Gastroesophageal sphincter (tissue), 3 donors: ENCODE measurements around the gene MAPKBP1.

Experiments used
- CTCF ChIP-seq, 4 experiments: fragments of 200-600 bp in 2 of 4; fragments of 450-650 bp in 2 of 4; sonication (generic) in 1 of 4; IDR thresholded peaks; one replicate each; pipeline ENCODE4 v1.5.1; 2017 to 2019; ENCODE audit warnings: antibody characterized with exemption in 4 of 4, mild to moderate bottlenecking in 2 of 4, moderate library complexity in 2 of 4
- EP300 ChIP-seq: sonication (generic); formaldehyde crosslinking; IDR thresholded peaks from one replicate; pipeline ENCODE4 v1.6.1; 2017; ENCODE audit warnings: antibody characterized with exemption, mild to moderate bottlenecking
- POLR2A ChIP-seq, 2 donors: fragments of 450-650 bp; IDR thresholded peaks; one replicate each; pipeline ENCODE4 v1.6.1; 2017; ENCODE audit warnings: antibody characterized with exemption in 2 of 2, mild to moderate bottlenecking in 2 of 2, moderate library complexity in 1 of 2
- POLR2AphosphoS5 ChIP-seq: sonication (generic); formaldehyde crosslinking; IDR thresholded peaks from one replicate; pipeline ENCODE4 v1.6.1; 2017; ENCODE audit warnings: antibody characterized with exemption

GRCh38 chr15:41822957-41823356 lies 48.7 kb downstream of the MAPKBP1 start:
- TF ChIP-seq CTCF (IDR thresholded peaks at IDR 0.05) (no peak), POLR2AphosphoS5 (no peak), POLR2A (IDR thresholded peaks at IDR 0.05) (no peak), EP300 (no peak)
